HUES6 (cell line): ENCODE results near the gene MACROD2.

Source experiments
- H3K27ac ChIP-seq: 2 replicates; pipeline ENCODE4 v1.7.0; 2013; ENCODE audit warnings: low read depth, mild to moderate bottlenecking, low read length, inconsistent platforms
- H3K27me3 ChIP-seq: 2 replicates; pipeline ENCODE4 v1.6.1; 2013; ENCODE audit warnings: low read length; ENCODE audit not compliant: control insufficient read depth, insufficient read depth
- H3K36me3 ChIP-seq: 2 replicates; pipeline ENCODE4 v1.6.1; 2013; ENCODE audit warnings: low read length; ENCODE audit not compliant: control insufficient read depth, insufficient read depth
- H3K4me1 ChIP-seq: 2 replicates; pipeline ENCODE4 v1.6.1; 2013; ENCODE audit warnings: low read length; ENCODE audit not compliant: control insufficient read depth, insufficient read depth
- H3K4me3 ChIP-seq: 2 replicates; pipeline ENCODE4 v1.5.1; 2013; ENCODE audit warnings: low read depth, low read length
- H3K9ac ChIP-seq: one replicate; pipeline ENCODE4 v1.6.1; 2013; ENCODE audit warnings: mild to moderate bottlenecking, low read length
- H3K9me3 ChIP-seq: 2 replicates; pipeline ENCODE4 v1.6.1; 2013; ENCODE audit warnings: low read depth, low read length; ENCODE audit not compliant: control insufficient read depth, insufficient read depth

Gene MACROD2

GRCh38 chr20:14879020-14879697 lies 883.8 kb downstream of the MACROD2 start:
- no peaks in the 10 kb centered on the region for H3K9me3 ChIP-seq
- H3K36me3 ChIP-seq = no peaks in the 10 kb centered on the region
- no peak overlapping the region for H3K9ac ChIP-seq
- no peak overlapping the region for H3K4me3 ChIP-seq
- no peak overlapping the region for H3K27ac ChIP-seq
- no peaks in the 10 kb centered on the region for H3K27me3 ChIP-seq
- no peaks in the 10 kb centered on the region for H3K4me1 ChIP-seq

DNA sequence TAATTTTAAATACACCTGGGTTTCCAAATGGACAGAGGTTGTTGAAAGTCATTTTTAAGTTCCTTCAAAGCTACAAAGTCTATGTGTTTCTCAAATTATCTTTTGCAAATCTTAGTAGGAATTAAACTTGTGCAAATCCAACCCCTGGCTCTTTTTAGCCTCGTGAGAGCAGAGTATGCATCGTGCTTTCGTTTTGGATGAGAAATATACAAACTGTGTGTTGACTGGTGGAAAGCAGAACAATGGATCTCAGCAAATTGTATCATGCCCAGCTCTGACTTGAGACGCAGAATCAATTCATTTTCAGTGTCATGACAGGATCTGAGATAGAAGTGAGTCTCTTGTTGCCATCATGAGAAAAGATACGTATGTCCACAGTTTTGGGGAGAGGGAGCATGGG lies 884.5 kb downstream of the MACROD2 start:
- Histone ChIP-seq H3K36me3 (no peaks in the 10 kb centered on the region), H3K9ac (no peak overlapping the region), H3K27ac (no peak overlapping the region), H3K27me3 (no peaks in the 10 kb centered on the region), H3K4me1 (no peaks in the 10 kb centered on the region), H3K4me3 (no peak overlapping the region), H3K9me3 (no peaks in the 10 kb centered on the region)

GRCh38 chr20:14881518-14881917 lies 886.2 kb downstream of the MACROD2 start:
- Histone ChIP-seq H3K9ac (no peak overlapping the region), H3K9me3 (no peaks in the 10 kb centered on the region), H3K27me3 (no peaks in the 10 kb centered on the region), H3K4me3 (no peak overlapping the region), H3K4me1 (no peaks in the 10 kb centered on the region), H3K36me3 (no peaks in the 10 kb centered on the region), H3K27ac (no peak overlapping the region)

DNA sequence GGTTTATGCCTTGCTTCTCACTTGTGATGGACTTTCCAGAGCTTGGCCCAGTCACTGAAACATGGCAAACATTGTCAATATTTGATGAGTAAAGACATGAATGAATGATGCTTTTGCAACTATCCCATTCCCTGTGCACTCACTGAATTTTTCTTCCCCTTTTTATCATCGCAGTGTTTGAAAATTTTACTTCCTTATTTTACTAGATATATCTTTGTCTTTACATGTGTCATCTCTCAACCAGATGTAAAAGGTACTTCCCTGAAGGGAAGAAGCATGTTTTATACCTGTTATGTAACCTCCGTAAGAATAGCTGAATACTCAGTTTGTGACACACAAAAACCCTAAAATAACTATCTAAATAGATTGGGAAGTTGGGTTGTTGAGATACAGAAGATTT lies 886.8 kb downstream of the MACROD2 start:
- Histone ChIP-seq H3K36me3 (no peaks in the 10 kb centered on the region), H3K4me1 (no peaks in the 10 kb centered on the region), H3K9me3 (no peaks in the 10 kb centered on the region), H3K27ac (no peak overlapping the region), H3K9ac (no peak overlapping the region), H3K27me3 (no peaks in the 10 kb centered on the region), H3K4me3 (no peak overlapping the region)

DNA sequence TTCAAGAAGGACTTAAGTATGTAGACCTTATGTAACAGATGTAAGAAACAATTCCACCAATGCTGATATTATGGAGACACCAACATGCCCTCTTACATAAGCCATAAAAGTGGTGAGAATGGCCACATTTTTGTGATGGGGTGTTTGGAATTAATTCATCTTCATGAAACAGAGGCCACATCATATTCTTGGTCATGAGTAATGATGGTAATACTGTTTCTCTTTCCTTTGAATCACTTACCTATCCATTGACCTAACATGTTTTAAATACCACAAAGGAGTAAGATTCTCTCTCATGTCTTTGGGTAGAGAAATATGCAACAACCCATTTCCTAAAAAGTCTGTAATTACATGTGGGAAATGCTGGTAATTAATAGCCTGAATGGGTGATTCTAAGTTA lies 887.5 kb downstream of the MACROD2 start:
- no peaks in the 10 kb centered on the region for H3K27me3 ChIP-seq
- H3K36me3 ChIP-seq = no peaks in the 10 kb centered on the region
- H3K4me1 ChIP-seq = no peaks in the 10 kb centered on the region
- no peak overlapping the region for H3K9ac ChIP-seq
- H3K9me3 ChIP-seq = no peaks in the 10 kb centered on the region
- no peak overlapping the region for H3K4me3 ChIP-seq
- no peak overlapping the region for H3K27ac ChIP-seq

- Histone ChIP-seq H3K4me1 (no peaks in the 10 kb centered on the region), H3K9me3 (no peaks in the 10 kb centered on the region), H3K27ac (no peak overlapping the region), H3K36me3 (no peaks in the 10 kb centered on the region), H3K27me3 (no peaks in the 10 kb centered on the region), H3K9ac (no peak overlapping the region), H3K4me3 (no peak overlapping the region)
Observed at GRCh38 chr20:14883324-14883723, 888.0 kb downstream of the MACROD2 start.

DNA sequence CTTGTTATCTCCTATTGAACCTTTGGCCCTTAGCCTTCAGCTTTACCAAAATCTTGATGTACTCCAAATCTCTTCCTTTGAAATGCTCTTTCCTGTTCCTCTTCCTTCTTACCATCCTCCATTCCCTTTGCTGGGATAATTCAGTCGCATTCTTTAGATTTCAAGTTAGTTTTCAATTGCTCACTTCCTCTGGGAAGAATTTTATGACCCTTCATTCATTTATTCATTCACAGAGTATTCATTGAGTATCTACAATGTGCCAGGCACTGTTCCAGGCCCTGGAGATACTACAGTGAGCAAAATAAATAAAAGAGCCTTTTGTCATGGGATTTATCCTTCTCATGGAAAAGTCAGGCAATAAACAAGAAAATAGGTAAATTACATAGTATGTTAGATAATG lies 890.3 kb downstream of the MACROD2 start:
- H3K27me3 ChIP-seq = no peaks in the 10 kb centered on the region
- H3K9me3 ChIP-seq = no peaks in the 10 kb centered on the region
- no peak overlapping the region for H3K9ac ChIP-seq
- no peak overlapping the region for H3K4me3 ChIP-seq
- H3K36me3 ChIP-seq = no peaks in the 10 kb centered on the region
- H3K27ac ChIP-seq = no peak overlapping the region
- H3K4me1 ChIP-seq = no peaks in the 10 kb centered on the region

DNA sequence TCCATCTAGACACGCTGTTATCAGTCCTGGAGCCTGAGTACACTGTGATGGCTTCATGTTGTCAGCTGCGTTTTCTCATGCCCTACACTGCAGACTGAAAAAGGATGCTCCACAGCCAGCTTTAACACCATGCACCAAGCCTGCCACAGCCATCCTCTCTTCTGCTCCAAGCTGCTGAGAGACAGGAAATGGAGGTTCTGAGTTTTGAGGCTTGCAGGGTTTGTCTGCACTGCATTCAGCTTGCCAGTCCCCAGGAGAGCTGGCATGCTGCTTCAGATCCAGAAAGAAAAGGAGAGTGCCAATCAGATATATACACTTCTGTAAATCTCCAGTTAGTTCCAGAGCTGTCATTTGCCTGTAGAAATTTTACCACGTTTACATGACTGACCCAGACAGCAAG lies 892.8 kb downstream of the MACROD2 start:
- Histone ChIP-seq H3K4me1 (no peaks in the 10 kb centered on the region), H3K4me3 (no peak overlapping the region), H3K27me3 (no peaks in the 10 kb centered on the region), H3K9me3 (no peaks in the 10 kb centered on the region), H3K9ac (no peak overlapping the region), H3K36me3 (no peaks in the 10 kb centered on the region), H3K27ac (no peak overlapping the region)

GRCh38 chr20:14889496-14890255 lies 894.4 kb downstream of the MACROD2 start:
- Histone ChIP-seq H3K36me3 (no peaks in the 10 kb centered on the region), H3K27me3 (no peaks in the 10 kb centered on the region), H3K27ac (no peak overlapping the region), H3K4me1 (no peaks in the 10 kb centered on the region), H3K9ac (no peak overlapping the region), H3K9me3 (no peaks in the 10 kb centered on the region), H3K4me3 (no peak overlapping the region)

GRCh38 chr20:14890713-14891112 lies 895.4 kb downstream of the MACROD2 start:
- H3K9ac ChIP-seq = no peak overlapping the region
- no peaks in the 10 kb centered on the region for H3K27me3 ChIP-seq
- H3K27ac ChIP-seq = no peak overlapping the region
- no peaks in the 10 kb centered on the region for H3K36me3 ChIP-seq
- no peak overlapping the region for H3K4me3 ChIP-seq
- no peaks in the 10 kb centered on the region for H3K4me1 ChIP-seq
- H3K9me3 ChIP-seq = no peaks in the 10 kb centered on the region

DNA sequence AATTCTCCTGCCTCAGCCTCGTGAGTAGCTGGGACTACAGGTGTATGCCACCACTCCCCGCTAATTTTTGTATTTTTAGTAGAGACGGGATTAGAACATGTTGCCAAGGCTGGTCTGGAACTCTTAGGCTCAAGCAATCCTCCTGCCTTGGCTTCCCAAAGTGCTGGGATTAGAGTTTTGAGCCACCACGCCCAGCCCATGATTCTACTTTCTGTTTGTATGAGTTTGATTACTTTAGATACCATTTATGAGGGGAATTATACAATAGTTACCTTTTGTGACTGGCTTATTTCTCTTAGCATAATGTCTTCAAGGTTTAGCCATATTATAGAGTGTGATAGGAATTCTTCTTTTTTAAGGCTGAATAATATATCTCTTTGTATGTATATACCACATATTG lies 897.5 kb downstream of the MACROD2 start:
- no peaks in the 10 kb centered on the region for H3K36me3 ChIP-seq
- no peak overlapping the region for H3K4me3 ChIP-seq
- no peaks in the 10 kb centered on the region for H3K27me3 ChIP-seq
- no peak overlapping the region for H3K9ac ChIP-seq
- no peaks in the 10 kb centered on the region for H3K4me1 ChIP-seq
- H3K27ac ChIP-seq = no peak overlapping the region
- peaks cover 2% of the 10 kb centered on the region; the same call in 1 of the 2 replicates for H3K9me3 ChIP-seq
